GM12865 (cell line): ENCODE results near the gene REM2.

Experiments used
- DNase-seq: peaks from one replicate; pipeline ENCODE4 v3.0.0; 2010; ENCODE audit warnings: low read depth
- H3K4me3 ChIP-seq: 2 replicates; pipeline ENCODE4 v1.5.1; 2011; ENCODE audit warnings: mild to moderate bottlenecking, low read depth, low read length, control low read depth
- TF ChIP-seq, protein P1 (sequence below): IDR thresholded peaks from 2 replicates; pipeline ENCODE4 v1.5.1; 2011; ENCODE audit warnings: low read length, control low read depth, low read depth, inconsistent platforms; ENCODE audit not compliant: insufficient read depth; ENCODE audit errors: missing control alignments

REM2 gene

DNA sequence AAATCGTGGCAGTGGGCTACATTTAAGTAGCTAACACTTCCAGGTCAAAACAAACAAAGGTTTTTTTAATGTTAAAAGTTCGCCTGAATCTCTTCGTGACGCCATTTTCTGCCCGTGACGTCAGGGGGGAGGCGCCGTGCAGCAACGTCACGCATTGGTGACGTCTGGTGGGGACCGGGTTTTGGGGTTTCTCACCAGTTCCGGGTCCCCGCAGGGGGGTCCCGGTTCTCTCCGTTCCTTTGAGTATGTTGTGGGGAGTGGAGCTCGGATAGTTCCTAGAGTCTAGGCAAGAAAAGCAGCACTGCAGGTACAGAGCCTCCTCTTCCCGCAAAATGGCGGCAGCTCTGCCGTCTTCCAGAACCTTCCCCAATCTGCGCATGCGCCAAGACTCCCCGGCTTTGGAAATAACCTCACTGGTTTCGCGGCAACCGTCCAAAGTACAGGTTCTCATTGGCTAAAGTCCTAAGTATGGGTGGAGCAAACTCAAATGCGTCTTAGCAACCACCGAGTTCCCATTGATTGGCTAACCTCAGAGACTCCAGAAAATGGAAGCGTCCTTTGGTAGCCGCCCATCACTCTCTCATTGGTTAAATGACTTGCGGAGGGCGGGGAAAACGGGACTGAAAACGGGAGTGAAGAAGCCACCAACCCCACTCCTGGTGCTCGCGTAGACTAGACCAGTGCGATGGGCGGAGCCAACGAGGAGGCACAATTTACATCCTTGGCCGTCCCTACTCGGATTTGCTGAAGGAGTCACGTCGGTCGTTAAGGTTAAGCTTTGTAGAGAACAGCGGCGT, 36.0 kb downstream of the REM2 start, which contains the start of gene RBM23:
TSS of gene RBM23 (minus strand) at position 346 of the 797 bp plus-strand sequence.
- peak; percentile 100 for DNase-seq
- peak within 1 kb of the TSS; percentile 97 for H3K4me3 ChIP-seq

GRCh38 chr14:22919601-22919921, 36.5 kb downstream of the REM2 start:
- TF ChIP-seq, protein P1, sequence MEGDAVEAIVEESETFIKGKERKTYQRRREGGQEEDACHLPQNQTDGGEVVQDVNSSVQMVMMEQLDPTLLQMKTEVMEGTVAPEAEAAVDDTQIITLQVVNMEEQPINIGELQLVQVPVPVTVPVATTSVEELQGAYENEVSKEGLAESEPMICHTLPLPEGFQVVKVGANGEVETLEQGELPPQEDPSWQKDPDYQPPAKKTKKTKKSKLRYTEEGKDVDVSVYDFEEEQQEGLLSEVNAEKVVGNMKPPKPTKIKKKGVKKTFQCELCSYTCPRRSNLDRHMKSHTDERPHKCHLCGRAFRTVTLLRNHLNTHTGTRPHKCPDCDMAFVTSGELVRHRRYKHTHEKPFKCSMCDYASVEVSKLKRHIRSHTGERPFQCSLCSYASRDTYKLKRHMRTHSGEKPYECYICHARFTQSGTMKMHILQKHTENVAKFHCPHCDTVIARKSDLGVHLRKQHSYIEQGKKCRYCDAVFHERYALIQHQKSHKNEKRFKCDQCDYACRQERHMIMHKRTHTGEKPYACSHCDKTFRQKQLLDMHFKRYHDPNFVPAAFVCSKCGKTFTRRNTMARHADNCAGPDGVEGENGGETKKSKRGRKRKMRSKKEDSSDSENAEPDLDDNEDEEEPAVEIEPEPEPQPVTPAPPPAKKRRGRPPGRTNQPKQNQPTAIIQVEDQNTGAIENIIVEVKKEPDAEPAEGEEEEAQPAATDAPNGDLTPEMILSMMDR, result no peak
- peak overlapping the region; percentile 48 for H3K4me3 ChIP-seq
- no peak for DNase-seq

More for the DNA sequence above, 36.0 kb downstream of the REM2 start, which contains the start of gene RBM23:
- TF ChIP-seq, protein P1, result no peak

DNA sequence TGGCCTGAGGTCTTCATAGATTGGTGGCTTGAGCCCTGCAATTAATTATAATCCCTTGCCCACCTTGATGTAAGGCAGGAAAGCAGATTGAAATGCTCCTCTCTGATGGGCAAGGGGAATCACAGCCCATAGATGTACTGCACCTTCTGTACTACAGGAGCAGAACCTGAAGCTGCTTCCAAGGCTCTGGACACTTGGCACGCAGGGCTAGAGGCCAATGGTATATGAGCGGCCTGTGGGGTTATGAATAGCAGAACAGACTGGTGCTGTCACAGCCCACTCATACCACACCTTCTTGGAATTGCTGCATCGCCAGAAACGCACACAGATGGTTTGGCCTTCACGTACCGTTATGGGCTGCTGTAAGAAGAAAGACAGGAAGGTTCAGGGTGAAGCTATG, 37.7 kb downstream of the REM2 start:
- TF ChIP-seq, protein P1, result no peak
- H3K4me3 ChIP-seq, result no peak overlapping the region
- no peak for DNase-seq

DNA sequence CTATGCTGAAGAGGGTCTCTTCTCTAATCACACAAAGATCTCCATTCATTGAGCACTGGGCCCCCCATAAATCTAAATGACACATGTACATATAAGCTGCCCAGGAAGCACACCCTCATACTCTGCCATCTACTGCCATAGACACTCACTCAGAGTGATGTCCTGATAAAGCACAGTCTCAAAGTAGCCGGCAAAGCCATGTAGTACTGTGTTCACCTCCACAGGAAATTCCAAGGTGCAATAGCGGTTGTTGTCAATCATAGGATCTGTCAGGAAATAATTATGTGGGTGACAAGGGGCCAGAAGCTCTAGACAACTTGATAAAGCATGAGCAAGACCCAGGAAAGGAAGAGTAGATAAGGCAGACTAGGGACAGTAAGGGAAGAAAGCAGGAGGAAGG, 39.3 kb downstream of the REM2 start:
- TF ChIP-seq, protein P1, result no peak
- H3K4me3 ChIP-seq, result no peak overlapping the region
- DNase-seq, result no peak

DNA sequence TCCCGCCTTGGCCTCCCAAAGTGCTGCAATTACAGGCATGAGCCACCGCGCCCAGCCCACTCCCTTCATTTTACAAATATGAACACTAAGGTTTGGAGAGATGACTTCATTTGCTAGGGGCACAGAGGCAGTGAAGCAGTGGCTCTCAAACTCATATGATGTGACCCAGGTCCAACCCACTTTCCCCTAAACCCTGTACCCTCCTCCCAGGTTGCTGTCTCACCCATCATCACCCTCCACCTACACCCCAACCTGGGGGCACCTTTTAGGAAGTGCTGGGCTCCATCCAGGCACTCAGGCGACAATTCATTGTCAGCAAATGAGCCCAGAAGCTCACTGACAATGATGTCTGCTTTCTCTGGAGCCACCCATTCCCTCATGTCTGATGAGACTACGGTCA, 40.7 kb downstream of the REM2 start:
- H3K4me3 ChIP-seq, result no peak overlapping the region
- TF ChIP-seq, protein P1, result no peak
- DNase-seq, result no peak

GRCh38 chr14:22925513-22925912, 42.5 kb downstream of the REM2 start:
- DNase-seq, result no peak
- TF ChIP-seq, protein P1, result no peak
- no peak overlapping the region for H3K4me3 ChIP-seq

DNA sequence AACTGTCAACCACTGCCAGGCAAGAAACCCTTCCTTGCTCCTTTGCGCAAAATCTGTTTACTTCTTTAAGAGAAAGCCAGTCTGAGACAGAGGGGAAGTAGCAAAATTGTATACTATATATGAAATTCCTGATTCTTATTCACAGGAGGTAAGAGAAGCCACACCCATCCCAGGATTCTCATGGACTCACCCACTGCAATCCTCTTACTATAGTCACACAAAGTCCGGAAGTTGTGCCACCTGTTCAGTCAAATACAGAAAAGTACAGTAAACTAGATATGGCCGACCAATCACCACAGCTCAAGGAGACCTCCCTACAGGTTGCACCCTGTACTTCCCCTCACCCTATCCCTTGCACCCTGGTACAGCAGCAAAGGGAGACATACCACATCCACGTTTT, 43.3 kb downstream of the REM2 start:
- no peak overlapping the region for H3K4me3 ChIP-seq
- TF ChIP-seq, protein P1, result no peak
- no peak for DNase-seq
